GM19043 (cell line): ENCODE measurements around the gene DOCK2.
"Not testable (repeated sequence)": the region's sequence is repeated elsewhere in the genome, so short reads cannot be mapped to it uniquely, and the experiment has no call there.

Experiments
- ATAC-seq: cut with Tn5 transposase; IDR thresholded peaks from one replicate; pipeline ENCODE4 v1.9.1; 2021; ENCODE audit warnings: low read depth; ENCODE audit not compliant: unreplicated experiment

The DOCK2 gene

GRCh38 chr5:169746147-169746694, 109.1 kb downstream of the DOCK2 start:
- no peak for ATAC-seq

- ATAC-seq, result no peak
These were observed 111.1 kb downstream of the DOCK2 start for GRCh38 chr5:169748174-169748573.

- ATAC-seq, result no peak
These were observed 112.2 kb downstream of the DOCK2 start for GRCh38 chr5:169749295-169749694.

- ATAC-seq, result no peak
These were observed 114.4 kb downstream of the DOCK2 start for GRCh38 chr5:169751490-169751889.

GRCh38 chr5:169752566-169752965, 115.5 kb downstream of the DOCK2 start:
- ATAC-seq, result not testable (repeated sequence)

- ATAC-seq, result no peak
These were observed 116.7 kb downstream of the DOCK2 start for GRCh38 chr5:169753795-169754194.

- no peak for ATAC-seq
These were observed 117.7 kb downstream of the DOCK2 start for GRCh38 chr5:169754737-169755136.

GRCh38 chr5:169756071-169756765, 119.1 kb downstream of the DOCK2 start:
- no peak for ATAC-seq

- no peak for ATAC-seq
These were observed 119.9 kb downstream of the DOCK2 start for GRCh38 chr5:169757016-169757415.

GRCh38 chr5:169758886-169759285, 121.8 kb downstream of the DOCK2 start:
- ATAC-seq, result no peak

- ATAC-seq, result no peak
These were observed 123.2 kb downstream of the DOCK2 start for GRCh38 chr5:169760229-169760628.

- no peak for ATAC-seq
These were observed 125.4 kb downstream of the DOCK2 start for GRCh38 chr5:169762338-169763095.

GRCh38 chr5:169763376-169764017, 126.4 kb downstream of the DOCK2 start:
- ATAC-seq, result peak; percentile 88

- ATAC-seq, result no peak
These were observed 126.9 kb downstream of the DOCK2 start for GRCh38 chr5:169764018-169764378.

- ATAC-seq, result no peak
These were observed 128.3 kb downstream of the DOCK2 start for GRCh38 chr5:169765176-169765996.

GRCh38 chr5:169766943-169767342, 129.9 kb downstream of the DOCK2 start:
- ATAC-seq, result not testable (repeated sequence)

GRCh38 chr5:169767938-169768337, 130.9 kb downstream of the DOCK2 start:
- ATAC-seq, result no peak

- no peak for ATAC-seq
These were observed 131.3 kb downstream of the DOCK2 start for GRCh38 chr5:169768416-169768815.

GRCh38 chr5:169770109-169770508, 133.0 kb downstream of the DOCK2 start:
- ATAC-seq, result no peak

- ATAC-seq, result no peak
These were observed 135.2 kb downstream of the DOCK2 start for GRCh38 chr5:169772256-169772655.
